NCI-H2107 (cell line): ENCODE results near the gene CERS6.

Source experiments
- DNase-seq: peaks from one replicate; lab custom pipeline; 2025; lab: John Stamatoyannopoulos, UW

Gene CERS6

DNA sequence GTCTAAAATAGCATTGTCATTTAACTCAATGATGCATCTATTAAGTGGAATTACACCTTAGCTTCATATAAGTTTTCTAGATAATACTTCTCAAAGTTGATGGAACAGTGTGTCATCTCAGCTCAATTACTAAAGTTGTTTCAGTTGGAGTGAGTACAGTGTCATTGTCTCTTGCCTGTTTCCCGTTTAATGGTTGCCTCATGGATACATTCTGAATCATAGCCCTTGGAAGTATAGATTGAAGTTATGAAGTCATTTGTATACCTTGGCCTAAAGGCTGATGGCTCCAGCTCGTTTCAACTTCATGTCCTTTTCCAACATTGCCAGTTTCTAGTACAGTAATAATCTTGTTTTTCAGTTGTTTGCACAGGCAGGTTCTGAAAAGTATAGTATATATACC is 215.9 kb downstream of the CERS6 start:
- DNase-seq = no peak

DNA sequence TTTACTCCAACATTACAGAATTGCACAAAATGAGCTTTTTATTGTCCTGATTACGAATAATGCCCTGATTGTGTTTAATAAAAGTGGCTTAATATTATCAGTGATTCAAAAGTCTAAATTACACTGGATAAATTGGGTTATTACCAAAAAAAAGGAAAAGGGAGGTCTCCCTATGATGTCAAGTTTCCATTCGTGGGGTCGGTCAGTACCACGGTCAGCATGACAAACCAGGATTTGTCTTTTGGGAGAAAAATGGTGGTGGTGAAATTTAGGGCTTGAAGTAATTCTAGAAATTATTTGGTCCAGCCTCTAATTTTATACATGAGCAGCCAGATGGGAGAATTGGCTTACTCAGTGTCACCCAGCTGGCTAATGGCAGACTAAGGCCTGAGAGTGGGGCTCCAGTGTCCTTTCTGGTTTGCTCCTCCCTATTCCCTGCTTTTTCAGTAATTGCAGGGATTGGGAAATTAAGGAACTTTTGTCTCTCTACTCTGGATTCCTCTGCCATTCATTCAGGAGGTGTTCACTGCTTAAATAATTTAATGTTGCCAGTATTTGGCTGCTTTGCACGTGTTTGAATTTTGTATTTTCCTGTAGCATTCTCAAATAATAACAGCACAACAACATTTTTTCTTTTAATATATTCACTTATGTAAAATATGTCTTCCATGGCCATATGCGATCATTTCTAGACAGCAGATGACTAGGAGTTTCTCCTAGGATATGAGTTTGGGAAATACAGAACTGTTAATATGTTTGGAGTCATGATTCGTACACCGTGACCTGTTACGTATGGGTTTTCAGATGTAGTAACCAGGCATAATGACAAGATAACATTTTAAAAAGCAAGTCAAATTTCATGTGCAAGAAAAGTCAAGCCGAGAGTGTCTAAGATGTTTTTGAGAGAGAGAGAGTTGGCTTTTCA is 217.5 kb downstream of the CERS6 start:
- DNase-seq = no peak

DNA sequence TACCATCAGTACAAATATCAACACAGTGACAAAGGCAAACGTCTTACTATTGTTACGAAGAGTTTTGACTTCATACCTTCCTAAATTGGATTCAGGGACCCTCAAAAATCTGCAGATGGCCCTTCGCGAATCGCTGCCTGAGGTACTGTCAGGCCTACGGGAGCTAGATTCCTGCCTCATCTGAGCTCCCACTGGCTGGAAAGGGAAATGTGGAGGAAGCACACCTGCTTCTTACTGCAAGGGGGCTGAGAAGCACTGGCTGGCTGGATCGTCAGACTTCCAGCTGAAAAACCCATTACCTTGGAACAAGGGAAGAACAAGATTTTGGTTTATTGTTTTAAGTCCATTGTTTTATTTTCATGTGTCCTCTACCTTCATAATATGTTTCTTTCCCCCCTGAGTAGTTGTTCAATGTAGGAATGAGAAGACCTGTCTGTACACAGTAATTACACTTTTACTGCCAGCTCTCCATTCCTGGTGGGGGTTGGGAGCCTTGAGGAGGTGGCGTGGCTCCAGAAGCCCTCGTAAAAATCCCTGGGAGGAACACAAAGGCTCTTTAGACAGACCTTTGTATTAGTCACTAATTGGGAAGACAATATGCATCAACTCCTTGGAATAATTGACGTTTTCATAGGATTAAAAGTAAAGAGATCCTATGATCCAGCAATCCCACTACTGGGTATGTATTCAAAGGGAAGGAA is 222.2 kb downstream of the CERS6 start:
- DNase-seq = no peak

DNA sequence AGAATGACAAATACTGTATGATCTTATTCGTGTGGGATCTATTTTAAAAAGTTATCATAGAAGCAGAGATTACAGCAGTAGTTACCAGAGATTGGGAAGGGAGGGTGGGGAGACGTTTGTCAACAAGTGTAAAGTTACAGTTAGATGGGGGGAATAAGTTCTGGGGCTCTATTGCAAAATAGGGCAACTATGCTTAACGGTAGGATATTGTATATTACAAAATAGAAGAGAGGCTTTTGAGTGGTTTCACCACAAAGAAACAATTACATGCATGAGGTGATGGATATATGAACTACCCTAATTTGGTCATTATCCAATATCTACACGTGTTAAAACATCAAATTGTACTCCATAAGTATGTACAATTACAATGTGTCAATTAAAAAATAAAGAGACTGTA is 223.0 kb downstream of the CERS6 start:
- no peak for DNase-seq

DNA sequence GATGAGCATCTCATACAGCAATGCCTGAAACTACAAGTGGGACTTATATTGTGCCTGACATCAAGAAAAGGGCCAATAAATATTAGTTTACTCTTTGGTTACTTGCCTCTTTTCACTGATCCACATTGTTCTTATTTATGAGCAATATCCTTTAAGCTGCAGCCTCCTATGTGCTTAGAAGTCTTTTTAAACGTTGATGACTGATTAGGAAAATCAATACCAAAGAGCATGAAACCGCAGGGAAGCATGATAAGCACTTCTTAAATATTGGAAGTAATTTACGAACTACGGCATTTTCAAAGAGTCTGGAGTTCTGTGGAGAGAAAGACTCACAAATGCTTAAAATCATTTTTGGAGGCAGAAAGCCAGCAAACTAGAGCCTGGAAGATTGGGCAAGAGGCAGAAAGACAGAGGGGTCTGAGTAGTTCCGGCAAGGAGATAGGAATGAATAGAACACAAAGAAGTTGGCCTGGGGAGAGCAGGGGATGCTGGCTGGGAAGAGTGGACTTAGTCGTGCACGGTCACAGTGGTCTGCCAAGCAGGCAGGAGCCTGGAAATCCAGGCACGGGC is 223.8 kb downstream of the CERS6 start:
- DNase-seq = no peak

DNA sequence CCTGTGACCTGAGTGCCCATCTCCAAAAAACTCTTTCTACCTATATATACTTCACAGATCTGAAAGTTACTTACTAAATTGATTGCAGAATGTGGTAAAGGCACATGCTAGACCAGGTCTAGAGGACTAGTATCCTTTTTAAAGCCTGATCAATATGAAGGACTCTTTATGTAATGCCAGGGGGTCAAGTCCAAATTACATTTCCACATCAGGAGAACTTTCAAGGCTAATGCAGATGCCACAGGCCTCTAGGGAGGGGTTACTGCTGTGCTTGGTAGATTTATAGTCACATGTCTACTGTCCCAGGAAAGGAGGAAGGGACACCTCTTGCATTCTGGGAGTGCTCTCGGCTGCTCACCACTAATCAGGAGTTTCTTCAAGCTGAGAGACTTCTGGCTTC is 227.9 kb downstream of the CERS6 start:
- DNase-seq = no peak

DNA sequence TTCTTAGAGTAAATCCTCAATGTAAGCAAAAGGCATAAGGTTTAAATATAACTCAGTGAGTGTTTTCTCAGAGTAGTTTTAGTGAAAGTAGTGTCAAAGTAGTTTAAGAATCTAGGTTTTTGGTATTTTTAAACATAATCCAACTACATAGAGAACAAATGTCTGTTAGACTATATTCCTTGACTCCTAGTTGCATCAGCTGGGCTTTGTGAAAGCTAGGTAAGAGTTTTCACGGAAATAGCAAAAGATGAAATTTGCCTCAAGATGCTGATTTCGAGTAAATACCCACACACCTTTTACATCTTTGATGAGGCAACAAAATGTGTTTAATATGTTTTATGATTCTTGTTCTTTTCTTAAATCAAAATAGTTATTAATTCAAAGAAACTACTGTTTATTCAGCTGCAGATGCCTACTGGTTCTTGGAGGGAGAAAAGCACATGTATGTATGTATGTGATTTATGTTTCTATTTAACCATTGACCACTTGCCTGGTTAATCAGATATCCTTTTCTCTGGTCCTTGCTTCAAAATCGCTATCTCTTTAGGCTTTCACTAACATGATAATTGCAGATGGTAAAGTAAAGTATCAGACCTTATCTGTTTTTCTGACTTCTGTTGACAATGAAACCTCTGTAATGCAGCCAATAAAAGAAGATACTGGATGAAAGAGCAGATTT is 229.0 kb downstream of the CERS6 start:
- DNase-seq = no peak

DNA sequence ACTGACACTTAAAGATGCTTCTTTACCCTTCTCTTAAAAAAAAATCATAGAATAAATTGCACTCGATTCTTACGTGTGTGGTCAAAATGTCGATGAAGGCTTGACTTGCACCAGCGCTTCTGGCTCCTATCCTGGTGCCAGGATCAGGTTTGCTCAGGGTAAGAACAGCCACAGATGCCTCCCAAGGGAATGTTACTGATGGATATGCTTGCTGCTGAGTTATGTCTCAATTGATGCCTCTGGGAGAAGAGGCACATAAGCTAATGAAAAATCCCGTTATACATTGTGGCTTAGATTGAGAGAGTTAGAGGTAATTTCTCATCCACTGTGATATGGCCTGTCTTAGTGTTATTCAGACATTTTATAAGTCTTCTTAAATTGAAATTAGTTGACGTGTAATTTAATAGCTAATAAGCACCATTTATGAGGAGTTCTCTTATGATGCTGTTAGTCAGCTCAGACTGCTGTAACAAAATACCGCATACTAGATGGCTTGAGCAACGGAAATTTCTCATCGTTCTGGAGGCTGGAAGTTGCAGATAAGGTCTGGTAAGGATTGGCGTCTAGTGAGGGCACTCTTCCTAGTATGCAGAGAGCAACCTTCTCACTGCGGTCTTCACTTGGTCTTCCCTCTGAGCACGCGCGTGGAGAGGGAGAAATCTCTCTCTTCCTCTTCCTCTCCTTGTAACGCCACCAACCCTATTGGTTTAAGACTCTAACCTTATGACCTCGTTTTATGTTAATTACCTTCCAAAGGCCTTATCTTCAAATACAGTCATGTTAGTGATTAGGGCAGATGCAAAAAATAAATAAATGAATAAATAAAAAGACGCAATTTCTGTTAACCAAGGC is 229.8 kb downstream of the CERS6 start:
- DNase-seq = peak; percentile 34

DNA sequence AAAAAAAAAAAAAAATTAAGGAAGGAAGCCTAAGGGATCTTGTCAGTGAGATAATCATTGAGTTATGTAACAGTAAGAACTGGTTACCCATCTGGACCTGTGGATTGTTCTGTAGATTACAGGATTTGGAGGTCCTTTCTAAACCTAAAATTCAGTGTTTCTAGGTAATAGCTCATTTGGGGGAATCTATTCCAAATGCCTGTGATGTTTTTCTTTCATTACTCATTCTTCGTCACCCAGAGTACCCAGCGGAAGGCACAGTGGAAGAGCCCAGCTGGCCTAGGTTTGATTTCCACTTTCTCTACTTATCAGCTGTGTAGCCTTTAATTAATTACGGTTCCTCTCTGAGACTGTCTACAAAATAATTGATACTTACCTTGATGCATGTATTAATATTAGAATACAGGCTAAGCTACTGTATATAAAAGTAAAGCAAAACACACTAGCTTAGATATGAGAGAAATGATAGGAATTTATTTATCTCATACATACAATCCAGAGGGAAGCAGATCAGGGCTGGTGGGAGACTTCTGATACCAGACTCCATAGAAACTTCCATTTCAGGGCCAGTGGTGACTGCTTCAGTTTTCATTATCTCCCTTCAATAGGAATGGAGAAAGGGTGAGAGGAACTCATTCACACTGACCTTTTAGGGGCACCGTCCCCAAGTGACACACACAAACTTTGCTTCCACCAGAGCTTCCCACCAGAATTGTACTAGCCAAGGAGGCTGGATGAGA is 230.6 kb downstream of the CERS6 start:
- no peak for DNase-seq

DNA sequence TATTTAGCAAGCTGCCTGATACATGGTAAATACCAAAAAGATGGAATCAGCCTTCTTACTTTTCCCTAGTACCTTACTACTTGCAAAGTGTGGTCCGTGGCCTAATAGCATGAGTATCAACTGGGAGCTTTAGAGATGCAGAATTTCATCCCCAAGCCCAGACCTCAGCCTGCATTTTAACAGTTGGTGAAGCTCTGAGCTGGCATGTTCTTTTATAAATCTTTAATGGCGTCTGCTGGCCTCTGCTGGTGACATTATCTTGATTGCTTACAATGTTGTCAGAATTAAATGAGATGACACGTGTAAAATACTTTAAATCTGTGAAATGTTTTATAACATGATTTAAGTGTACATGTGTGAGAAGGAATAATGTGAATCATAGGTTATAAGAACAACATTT is 231.2 kb downstream of the CERS6 start:
- DNase-seq = no peak

DNA sequence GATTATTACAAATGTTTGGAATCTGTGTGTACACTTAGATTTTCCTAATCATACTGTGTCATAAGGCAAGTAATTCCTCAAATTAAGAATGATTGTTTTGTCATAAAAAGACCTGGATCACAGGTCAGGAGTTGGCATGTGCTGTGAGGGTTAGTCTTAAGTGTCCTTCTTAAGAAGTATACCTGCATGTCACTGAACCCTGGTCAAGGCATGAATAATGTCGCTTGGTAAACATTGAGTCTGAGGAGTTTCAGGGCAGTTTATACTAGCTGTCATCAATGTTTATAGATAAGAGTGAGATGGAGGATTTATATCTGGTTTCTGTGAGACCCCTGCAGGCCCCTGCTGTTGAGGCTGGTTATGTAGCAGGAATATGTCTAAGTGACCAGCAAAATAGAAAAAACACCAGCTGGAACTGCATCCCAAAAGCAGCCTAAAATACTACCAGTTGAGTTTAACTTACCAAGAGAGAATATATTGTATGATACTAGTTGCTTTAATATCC is 234.4 kb downstream of the CERS6 start:
- DNase-seq = no peak

DNA sequence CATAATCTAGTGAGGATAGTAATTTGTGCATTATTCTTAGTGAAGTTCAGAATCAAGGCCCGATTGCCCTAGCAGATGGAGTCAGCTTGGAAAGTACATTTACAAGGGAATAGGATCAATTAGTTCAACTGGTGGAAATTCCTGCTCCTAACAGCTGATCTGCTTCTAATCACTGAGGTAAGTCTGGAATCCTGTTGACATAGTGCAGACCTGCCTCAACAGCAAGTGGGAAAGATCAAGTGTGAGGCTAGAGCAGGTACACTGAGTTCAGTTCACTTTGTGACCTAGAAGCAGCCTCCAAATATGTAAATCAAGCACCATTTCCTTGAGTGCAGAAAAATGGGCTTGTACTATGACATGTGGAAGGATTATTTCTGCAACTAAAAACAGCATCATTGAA is 235.1 kb downstream of the CERS6 start:
- no peak for DNase-seq

DNA sequence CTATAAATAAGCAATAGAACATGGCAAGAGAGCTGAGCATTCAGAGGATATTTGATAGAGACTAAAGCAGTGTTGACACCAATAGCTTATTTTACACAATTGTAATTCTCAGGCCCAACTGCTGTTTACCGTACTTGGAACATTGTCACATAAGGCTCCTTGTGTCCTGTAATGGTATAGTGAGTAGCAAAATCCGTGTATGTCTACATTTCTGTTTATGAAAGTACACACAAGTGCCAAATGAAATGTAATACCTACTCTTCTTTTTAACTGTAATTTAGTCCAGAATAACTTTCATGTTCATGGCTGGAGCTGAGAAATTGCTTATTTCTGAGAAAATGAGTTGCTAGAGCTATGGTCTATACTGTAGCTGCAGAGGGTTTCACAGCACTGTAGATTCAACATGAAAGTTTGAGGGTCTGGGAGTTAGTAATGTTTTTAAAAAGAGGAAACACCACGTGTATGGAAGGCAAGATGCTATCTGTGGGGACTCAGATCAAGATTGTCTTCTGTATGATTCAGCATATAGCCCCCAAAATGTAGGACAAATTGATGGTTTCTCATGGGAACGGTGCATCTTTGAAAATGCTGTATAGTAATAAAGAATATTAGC is 236.2 kb downstream of the CERS6 start:
- DNase-seq = no peak

DNA sequence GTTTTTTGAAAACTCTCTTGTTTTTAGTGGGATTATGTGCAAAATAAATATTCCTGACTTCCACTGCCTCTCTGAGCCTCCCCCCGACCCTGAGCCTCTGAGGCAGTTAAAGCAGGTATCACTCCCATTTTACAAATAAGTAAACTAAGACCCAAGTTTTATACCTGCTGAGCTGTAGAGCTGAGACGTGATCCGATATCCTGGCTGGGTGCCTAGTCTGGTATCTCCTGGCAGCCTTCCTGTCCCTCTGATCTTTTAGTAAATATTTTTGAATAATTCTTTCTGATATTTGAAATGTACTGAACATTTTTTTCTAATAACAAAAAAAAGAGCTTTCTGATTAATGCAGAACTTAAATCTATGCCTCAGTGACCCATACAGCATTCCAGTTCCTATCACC is 238.1 kb downstream of the CERS6 start:
- DNase-seq = no peak

DNA sequence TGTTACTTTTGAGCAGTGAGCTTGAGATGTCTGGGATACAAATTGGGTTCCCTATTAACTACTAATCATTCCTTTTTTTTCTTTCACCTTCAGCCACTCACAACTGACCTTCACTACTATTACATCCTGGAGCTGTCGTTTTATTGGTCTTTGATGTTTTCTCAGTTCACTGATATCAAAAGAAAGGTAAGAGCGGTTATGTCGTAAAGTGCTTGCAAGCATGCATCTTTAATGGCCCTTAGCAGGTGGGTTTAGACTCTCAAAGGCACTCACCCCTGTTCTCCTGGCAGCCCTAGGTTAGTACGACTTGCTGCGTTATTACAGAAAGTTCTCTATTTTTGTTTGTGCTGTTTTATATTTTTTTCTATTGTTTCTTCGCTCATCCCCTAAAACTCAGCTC is 238.8 kb downstream of the CERS6 start:
- peak; percentile 20 for DNase-seq

DNA sequence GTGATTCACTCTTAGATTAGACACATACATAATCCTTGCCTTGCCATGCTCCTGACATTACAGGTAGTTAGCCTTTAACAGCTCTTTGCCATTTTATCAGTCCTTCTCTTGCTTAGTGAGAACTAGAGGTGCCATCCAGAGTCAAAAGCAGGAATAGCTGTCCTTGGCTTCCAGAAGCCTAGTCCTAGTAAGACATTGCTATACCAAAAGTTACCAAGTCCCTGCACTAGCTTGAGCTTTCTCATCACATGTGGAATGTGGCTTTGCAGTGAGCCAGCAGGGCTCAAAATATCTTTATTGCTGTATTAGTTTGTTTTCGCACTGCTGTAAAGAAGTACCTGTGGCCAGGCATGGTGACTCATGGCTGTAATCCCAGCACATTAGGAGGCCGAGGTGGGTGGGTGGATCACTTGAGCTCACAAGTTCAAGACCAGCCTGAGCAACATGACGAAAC is 241.6 kb downstream of the CERS6 start:
- DNase-seq = no peak

DNA sequence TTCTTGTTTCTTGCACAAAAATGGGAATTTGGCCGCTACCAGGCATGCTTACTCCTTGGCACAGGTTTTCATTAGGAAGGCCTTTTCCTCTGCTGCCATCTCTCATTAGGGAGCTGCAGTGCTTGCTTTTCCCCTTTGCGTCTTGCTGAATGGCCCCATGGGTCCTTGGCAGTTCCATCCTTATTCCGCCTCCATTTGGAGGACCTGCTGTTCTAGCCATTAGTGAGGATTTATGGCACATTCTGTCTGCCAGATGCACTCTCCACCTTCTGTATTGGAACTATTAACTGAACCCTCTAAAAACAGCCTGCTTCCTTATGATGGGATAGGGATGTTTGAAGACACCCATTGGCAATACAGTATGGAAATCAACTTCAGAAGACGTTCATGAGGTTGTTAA is 242.9 kb downstream of the CERS6 start:
- DNase-seq = no peak

DNA sequence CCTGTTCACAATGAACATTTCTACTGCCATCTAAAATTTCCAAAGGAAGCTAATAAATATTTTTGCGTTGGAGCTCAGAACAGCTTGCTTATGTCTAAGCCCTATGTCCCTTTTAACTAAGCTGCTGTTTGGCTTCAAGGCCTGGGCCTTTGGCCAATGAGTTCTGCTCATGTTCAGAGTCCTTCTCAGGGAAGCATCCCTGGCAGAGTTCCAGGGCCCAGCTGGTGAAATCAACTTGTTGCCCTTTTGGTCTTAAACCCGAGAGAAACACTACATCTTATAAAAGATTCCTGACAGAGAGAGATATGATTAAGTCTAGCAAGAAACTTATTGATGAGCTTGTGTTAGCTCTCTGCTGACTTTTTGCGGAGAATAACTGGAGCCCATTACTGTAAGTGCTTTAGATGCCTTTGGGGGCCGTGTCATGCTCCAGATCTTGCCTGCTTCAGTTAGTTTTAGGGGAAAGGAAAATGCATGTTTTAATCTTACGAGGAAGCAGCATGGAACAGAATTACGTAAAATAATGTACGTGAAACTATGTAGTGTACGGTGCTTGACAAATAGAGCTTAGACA is 243.9 kb downstream of the CERS6 start:
- DNase-seq = no peak

DNA sequence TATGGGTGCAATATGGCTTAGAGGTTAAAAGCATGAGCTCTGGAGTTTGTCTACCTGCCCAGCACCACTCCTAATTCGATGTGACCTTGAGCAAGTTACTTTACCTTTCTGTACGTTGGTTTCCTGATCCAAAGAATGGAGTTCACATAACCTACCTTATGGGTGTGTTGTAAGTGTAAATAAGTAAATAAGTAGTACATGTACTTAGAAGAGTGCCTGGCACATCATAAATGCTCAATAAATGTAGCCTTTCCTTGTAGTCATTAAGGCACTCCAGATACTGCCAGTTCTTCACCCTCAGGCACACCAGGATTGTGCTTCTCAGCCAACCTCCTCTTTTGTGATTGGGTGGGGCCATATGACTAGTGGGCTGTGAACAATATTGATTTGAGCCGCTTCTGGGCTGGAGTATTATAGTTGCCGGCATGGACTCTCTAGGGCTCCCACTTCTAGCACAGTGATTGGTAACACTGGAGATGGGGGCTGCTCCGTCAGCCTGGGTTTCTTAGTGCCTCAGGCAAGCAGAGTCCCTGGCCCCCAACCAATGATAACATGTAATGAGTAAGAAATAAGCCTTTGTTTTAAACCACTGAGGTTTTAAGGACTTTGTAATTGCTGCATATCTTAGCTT is 244.7 kb downstream of the CERS6 start:
- no peak for DNase-seq
